Measurements from ENCODE around the gene EPS15.

The EPS15 gene

GRCh38 chr1:51311826-51312225 is 207.2 kb downstream of the EPS15 start:
- no peak for DNase-seq

- no peak for DNase-seq
Observed at GRCh38 chr1:51310871-51311613, 208.0 kb downstream of the EPS15 start.

GRCh38 chr1:51309291-51309690 is 209.8 kb downstream of the EPS15 start:
- no peak for DNase-seq

- no peak for DNase-seq
Observed at GRCh38 chr1:51308636-51309035, 210.4 kb downstream of the EPS15 start.

- no peak for DNase-seq
Observed at GRCh38 chr1:51306950-51307349, 212.1 kb downstream of the EPS15 start.

GRCh38 chr1:51305371-51305823 is 213.7 kb downstream of the EPS15 start:
- no peak for DNase-seq

GRCh38 chr1:51304360-51304759 is 214.7 kb downstream of the EPS15 start:
- DNase-seq: no peak

All from RPMI8226 (cell line).